Spleen (tissue), 7 donors: ENCODE data around the gene TBCC.

Source experiments
- CTCF ChIP-seq, 11 experiments: fragments of 200-600 bp in 7 of 11; fragments of 450-650 bp in 4 of 11; sonication (generic) in 4 of 11; IDR thresholded peaks in 8 of 11; conservative IDR thresholded peaks in 3 of 11; 1 replicate in 7 of 11; 2 replicates in 4 of 11; pipeline versions ENCODE4 v1.4.0 to v1.8.0; 2016 to 2021; ENCODE audit warnings: antibody characterized with exemption in 11 of 11, inconsistent platforms in 4 of 11, mild to moderate bottlenecking in 1 of 11
- POLR2A ChIP-seq, 3 donors: fragments of 450-650 bp; IDR thresholded peaks; one replicate each; pipeline ENCODE4 v1.5.1; 2017; ENCODE audit warnings: antibody characterized with exemption in 3 of 3, mild to moderate bottlenecking in 1 of 3
- POLR2AphosphoS5 ChIP-seq, 3 donors: sonication (generic); formaldehyde crosslinking; IDR thresholded peaks; one replicate each; pipeline ENCODE4 v1.5.1; 2017; ENCODE audit warnings: antibody characterized with exemption in 3 of 3
- donor health status: DM: no; HTN: no; CAD: no; lungs with moderate emphysema.
- donor health status: DM: no; HTN: no; CAD: no.
- donor health status: DM: no; HTN: no; CAD: no.

GRCh38 chr6:42769051-42769450 lies 23.1 kb upstream of the TBCC start:
- TF ChIP-seq CTCF (IDR thresholded peaks at IDR 0.05 in 8 of 11, conservative IDR thresholded peaks at IDR 0.05 in 3 of 11) (no peak), POLR2A (IDR thresholded peaks at IDR 0.05) (no peak), POLR2AphosphoS5 (IDR thresholded peaks at IDR 0.05) (no peak)
